ENCODE data around the gene NEU2.

DNA sequence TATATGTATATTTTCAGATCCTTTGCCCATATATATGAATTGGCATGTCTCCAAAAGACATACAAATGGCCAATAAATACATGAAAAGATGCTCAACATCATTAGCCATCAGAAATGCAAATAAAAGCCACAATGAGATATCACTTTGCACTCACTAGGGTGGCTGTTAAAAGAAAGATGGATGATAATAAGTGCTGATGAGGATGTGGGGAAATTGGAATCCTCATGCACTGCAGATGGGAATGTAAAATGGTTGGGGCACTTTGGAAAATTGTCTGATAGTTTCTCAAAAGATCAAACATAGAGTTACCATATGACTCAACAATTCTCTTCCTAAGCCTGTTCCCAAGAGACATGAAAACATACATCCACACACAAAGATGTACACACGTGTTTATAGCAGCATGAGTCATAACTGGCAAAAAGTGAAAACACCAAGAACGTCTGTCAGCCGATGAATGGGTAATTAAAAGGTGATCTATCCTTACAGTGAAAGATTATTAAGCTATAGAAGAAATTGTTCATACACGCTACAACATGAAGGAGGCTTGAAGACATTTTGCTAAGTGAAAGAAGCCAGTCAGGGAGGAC lies 39.1 kb upstream of the NEU2 start:
- TF ChIP-seq POLR2A (IDR thresholded peaks at IDR 0.05; ENCODE audit: low read depth), result no peak
- TF ChIP-seq, protein P1, sequence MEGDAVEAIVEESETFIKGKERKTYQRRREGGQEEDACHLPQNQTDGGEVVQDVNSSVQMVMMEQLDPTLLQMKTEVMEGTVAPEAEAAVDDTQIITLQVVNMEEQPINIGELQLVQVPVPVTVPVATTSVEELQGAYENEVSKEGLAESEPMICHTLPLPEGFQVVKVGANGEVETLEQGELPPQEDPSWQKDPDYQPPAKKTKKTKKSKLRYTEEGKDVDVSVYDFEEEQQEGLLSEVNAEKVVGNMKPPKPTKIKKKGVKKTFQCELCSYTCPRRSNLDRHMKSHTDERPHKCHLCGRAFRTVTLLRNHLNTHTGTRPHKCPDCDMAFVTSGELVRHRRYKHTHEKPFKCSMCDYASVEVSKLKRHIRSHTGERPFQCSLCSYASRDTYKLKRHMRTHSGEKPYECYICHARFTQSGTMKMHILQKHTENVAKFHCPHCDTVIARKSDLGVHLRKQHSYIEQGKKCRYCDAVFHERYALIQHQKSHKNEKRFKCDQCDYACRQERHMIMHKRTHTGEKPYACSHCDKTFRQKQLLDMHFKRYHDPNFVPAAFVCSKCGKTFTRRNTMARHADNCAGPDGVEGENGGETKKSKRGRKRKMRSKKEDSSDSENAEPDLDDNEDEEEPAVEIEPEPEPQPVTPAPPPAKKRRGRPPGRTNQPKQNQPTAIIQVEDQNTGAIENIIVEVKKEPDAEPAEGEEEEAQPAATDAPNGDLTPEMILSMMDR (IDR thresholded peaks at IDR 0.05), result no peak
